HepG2 (cell line): Measurements from ENCODE around the gene TNIP1. TPM values are rescaled to one million over a fixed set of nuclear protein-coding genes. Genes with fewer than 3 reads are reported as not detected.
A peak's percentile ranks its signal among the peaks of the same experiment; 100 is the strongest.

ENCODE experiments used
- ATAC-seq: fragments of 200-7000 bp; cut with Tn5 transposase; 3 replicates; pipeline ENCODE4 v1.9.1; 2020; ENCODE audit warnings: mild to moderate bottlenecking, moderate library complexity
- BruUV-seq: library from RNA; stranded (reverse); fragments of 400-500 nt; replicated peaks from 2 replicates; lab custom pipeline; 2021; lab: Mats Ljungman, UMichigan
- CTCF ChIA-PET: fragments of 300-600 bp; formaldehyde crosslinking; extraction: SDS; loops from one replicate; lab custom pipeline; 2021; ENCODE audit warnings: low total read pairs, inconsistent platforms, low intra/inter-chr PET ratio; lab: Yijun Ruan, JAX
- POLR2A ChIA-PET: fragments of 350-600 bp; sonication (Branson Sonifier 250); formaldehyde crosslinking; loops from one replicate; lab custom pipeline; 2020; ENCODE audit warnings: antibody characterized with exemption, inconsistent platforms; lab: Yijun Ruan, JAX
- DNase-seq: peaks from one replicate; pipeline ENCODE4 v3.0.0-alpha.2; 2015; ENCODE audit warnings: low spot score
- FAIRE-seq: peaks from 3 replicates; lab custom pipeline; 2011; peaks lifted over from hg19 to GRCh38; lab: Jason Lieb, UNC
- H2AFZ ChIP-seq: one replicate; pipeline ENCODE4 v1.6.1; 2011; ENCODE audit warnings: low read length, inconsistent platforms
- H3K27ac ChIP-seq: fragments of 300-600 bp; 3 replicates; pipeline ENCODE4 v1.8.0; 2011; ENCODE audit warnings: mixed run types, mild to moderate bottlenecking, mixed read lengths, low read length, inconsistent platforms; ENCODE audit not compliant: insufficient read depth; ENCODE audit errors: extremely low read length
- H3K27me3 ChIP-seq, 2 experiments: fragments of 200-600 bp in 1 of 2; 2 replicates in 1 of 2; 3 replicates in 1 of 2; pipeline versions ENCODE4 v1.6.0 to v1.8.0; 2011; ENCODE audit warnings: low read length in 2 of 2, mild to moderate bottlenecking in 2 of 2, moderate library complexity in 2 of 2, inconsistent platforms in 1 of 2; ENCODE audit not compliant: insufficient read depth in 2 of 2, control insufficient read depth in 1 of 2
- H3K36me3 ChIP-seq, 2 experiments: fragments of 200-600 bp in 1 of 2; replicated peaks in 1 of 2; 2 replicates in 1 of 2; 3 replicates in 1 of 2; pipeline versions ENCODE4 v1.5.1 to v1.8.0; 2011; ENCODE audit warnings: low read length in 2 of 2, inconsistent platforms in 1 of 2; ENCODE audit not compliant: insufficient read depth in 2 of 2, control insufficient read depth in 1 of 2
- H3K4me1 ChIP-seq: 2 replicates; pipeline ENCODE4 v1.5.1; 2012; ENCODE audit warnings: low read length, inconsistent platforms; ENCODE audit not compliant: insufficient read depth
- H3K4me2 ChIP-seq: 2 replicates; pipeline ENCODE4 v1.6.0; 2011; ENCODE audit warnings: low read depth, low read length, inconsistent platforms
- H3K4me3 ChIP-seq, 3 experiments: fragments of 200-600 bp in 1 of 3; sonication (generic), shearing (Covaris generic) in 1 of 3; replicated peaks in 1 of 3; 2 replicates each; pipeline ENCODE4 v1.5.1; 2011 to 2016; ENCODE audit warnings: low read length in 3 of 3, inconsistent platforms in 2 of 3, low read depth in 2 of 3, mild to moderate bottlenecking in 2 of 3, control low read depth in 1 of 3, mixed read lengths in 1 of 3; ENCODE audit not compliant: insufficient read depth in 1 of 3
- H3K79me2 ChIP-seq: one replicate; pipeline ENCODE4 v1.6.1; 2011; ENCODE audit warnings: low read length, inconsistent platforms; ENCODE audit not compliant: insufficient read depth
- H3K9ac ChIP-seq: 2 replicates; pipeline ENCODE4 v1.6.0; 2011; ENCODE audit warnings: mild to moderate bottlenecking, low read depth, low read length, inconsistent platforms; ENCODE audit not compliant: insufficient read depth
- H3K9me3 ChIP-seq: 2 replicates; pipeline ENCODE4 v1.5.1; 2012; ENCODE audit warnings: mild to moderate bottlenecking, low read length
- H4K20me1 ChIP-seq: 2 replicates; pipeline ENCODE4 v1.6.0; 2011; ENCODE audit warnings: inconsistent platforms, mild to moderate bottlenecking, low read length, moderate library complexity; ENCODE audit not compliant: insufficient read depth
- CTCF ChIP-seq: sonication (generic); formaldehyde crosslinking; IDR thresholded peaks from 2 replicates; pipeline ENCODE4 v1.5.0; 2020; ENCODE audit warnings: mild to moderate bottlenecking, missing genetic modification reagents, moderate library complexity
- FOXA1 ChIP-seq, 2 experiments: fragments of 450-650 bp in 1 of 2; sonication (generic) in 1 of 2; formaldehyde crosslinking in 1 of 2; IDR thresholded peaks; 2 replicates each; pipeline versions ENCODE4 v1.4.0 to v1.6.1; 2016 to 2020; ENCODE audit warnings: missing genetic modification reagents in 1 of 2
- FOXA3 ChIP-seq: IDR thresholded peaks from 2 replicates; pipeline ENCODE4 v1.6.1; 2016; ENCODE audit warnings: missing genetic modification reagents, missing compliant biosample characterization
- GTF3A ChIP-seq: sonication (generic); formaldehyde crosslinking; conservative IDR thresholded peaks from 2 replicates; pipeline ENCODE4 v1.4.0; 2020; ENCODE audit warnings: mild to moderate bottlenecking, missing genetic modification reagents
- POLR2G ChIP-seq: fragments of 200-400 bp; formaldehyde crosslinking; IDR thresholded peaks from 2 replicates; pipeline ENCODE4 v1.6.1; 2018; ENCODE audit warnings: mild to moderate bottlenecking, low read depth, low read length, moderate library complexity
- SAP130 ChIP-seq: IDR thresholded peaks from 2 replicates; pipeline ENCODE4 v1.6.1; 2016; ENCODE audit warnings: low read depth
- TIGD3 ChIP-seq: sonication (generic); formaldehyde crosslinking; IDR thresholded peaks from 2 replicates; pipeline ENCODE4 v1.5.1; 2020; ENCODE audit warnings: mild to moderate bottlenecking, missing genetic modification reagents, borderline replicate concordance
- WGBS: methylation state at CpG from one replicate; pipeline ENCODE4 v1.1.6; 2017; ENCODE audit warnings: low lambda C conversion rate; 5-methylcytosine and 5-hydroxymethylcytosine counted together
- in situ Hi-C: cut with HindIII; loops from 2 replicates; pipeline ENCODE4 v1.10.0; 2017; ENCODE audit warnings: low pct_unique_long_range_greater_than_20kb; ENCODE audit not compliant: extremely low pct_ligation_motif_present
- intact Hi-C: fragments of 100-400 bp; cut with micrococcal nuclease; formaldehyde crosslinking; loops from one replicate; pipeline ENCODE4 v1.10.0; 2022; ENCODE audit not compliant: unreplicated experiment
- polyA plus RNA-seq, 8 experiments: library from polyadenylated mRNA; depleted of rRNA in 3 of 8; stranded (reverse) in 7 of 8; unstranded in 1 of 8; fragments of >200 nt; fragmentation: Illumina TruSeq in 4 of 8; extraction: Trizol in 4 of 8; gene quantifications; 2 replicates each; pipeline versions ENCODE4 v1.2.1 to v1.2.3, GENCODE V29; 2011 to 2016; ENCODE audit warnings: low read depth in 4 of 8, missing spikeins in 1 of 8, mixed read lengths in 1 of 8; ENCODE audit not compliant: insufficient read depth in 1 of 8
- total RNA-seq, 5 experiments: library from RNA; depleted of rRNA; stranded (reverse); fragments of >200 nt; fragmentation: Illumina TruSeq; extraction: Trizol; gene quantifications; 2 replicates each; pipeline ENCODE4 v1.2.3, GENCODE V29; 2016; ENCODE audit warnings: low read depth in 1 of 5

Gene TNIP1
- total and polyA plus RNA-seq, 2 of the 13 experiments (the other 11 are each of a cell fraction or from before 2014, with no cell fraction given): 26.2 to 45.9 TPM

- H4K20me1 ChIP-seq: peaks cover 4% of the 10 kb centered on the region; the same call in 1 of the 2 replicates
- intact Hi-C loops: no loop called here
- peak overlapping the region; percentile 96; the same call in 1 of the 2 replicates for H3K9ac ChIP-seq
- peaks cover 2 to 7% of the 10 kb centered on the region in 2 experiments; a peak in 2 of 5 replicates for H3K27me3 ChIP-seq
- no peak overlapping the region for H3K27ac ChIP-seq
- in situ Hi-C loops: no loop called here
- FAIRE-seq (peak; percentile 69), ATAC-seq (no peak), DNase-seq (peak; percentile 43)
- ChIA-PET POLR2A (interaction anchor here (0.7 to 3.2 kb wide), 5 partner anchors 11 to 62 kb away, joined by 3 to 10 read pairs (median 5); partner anchors contain the start of gene GPX3), CTCF (no interaction called here)
- no TSS peak for BruUV-seq
- peaks cover 37% of the 10 kb centered on the region for H3K79me2 ChIP-seq
- 59% methylated on average over 6 of the region's 6 CpGs for whole genome bisulfite sequencing
- TF ChIP-seq SAP130 (CRISPR knock-in tag) (peak; percentile 27; the same call in 1 of the 2 replicates), FOXA1 (IDR thresholded peaks at IDR 0.05) (no peak), FOXA1 (CRISPR knock-in tag; IDR thresholded peaks at IDR 0.05) (0 out of 2 replicates have a peak, but pooled peaks have one; percentile 31), CTCF (CRISPR knock-in tag) (0 out of 2 replicates have a peak, but pooled peaks have one; percentile 18), FOXA3 (0 out of 2 replicates have a peak, but pooled peaks have one; percentile 10), POLR2G (peak; percentile 21; the same call in 1 of the 2 replicates), GTF3A (CRISPR knock-in tag) (no peak), TIGD3 (CRISPR knock-in tag) (no peak)
- no peaks in the 10 kb centered on the region for H3K9me3 ChIP-seq
- peak overlapping the region; percentile 96 for H3K4me2 ChIP-seq
- H3K4me3 ChIP-seq: peak overlapping the region; percentile 13 to 96 (median 89); a peak in 5 of 6 replicates
- peaks cover 0 to 8% of the 10 kb centered on the region in 2 experiments; a peak in 3 of 5 replicates for H3K36me3 ChIP-seq
- H3K4me1 ChIP-seq: peaks cover 76% of the 10 kb centered on the region
- H2AFZ ChIP-seq: no peak overlapping the region
Observed at GRCh38 chr5:151082282-151082902, 1.6 kb upstream of the TNIP1 start.
